ENCODE measurements around the gene HMSD. TPM values are rescaled to one million over a fixed set of nuclear protein-coding genes. Genes with fewer than 3 reads are reported as not detected.

Gene HMSD
- total and polyA plus RNA-seq, 8 donors, result 0.08 to 3.2 (median 0.33) TPM; not detected in 4

DNA sequence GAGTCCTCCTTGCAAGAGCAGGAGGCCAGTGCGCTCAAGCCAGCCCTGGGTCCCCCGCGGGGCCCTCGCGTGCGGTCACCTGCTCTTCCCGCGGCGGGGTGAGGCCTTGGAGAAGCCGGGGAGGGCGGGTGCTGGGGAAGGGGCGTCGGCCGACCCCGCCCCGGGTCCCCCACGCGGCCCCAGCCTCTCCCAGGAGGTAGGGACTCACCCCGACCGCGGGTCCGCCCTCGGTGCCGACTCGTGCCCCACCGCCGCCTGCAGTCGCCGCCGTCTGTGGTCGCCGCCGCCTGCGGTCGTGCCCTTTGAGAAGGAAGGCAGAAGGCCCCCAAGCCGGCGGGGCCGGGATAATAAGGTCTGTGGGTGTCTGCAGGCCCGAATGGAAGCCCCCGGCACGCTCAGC, 53.5 kb downstream of the HMSD start:
- no peak for ATAC-seq
- TF ChIP-seq, protein P1, sequence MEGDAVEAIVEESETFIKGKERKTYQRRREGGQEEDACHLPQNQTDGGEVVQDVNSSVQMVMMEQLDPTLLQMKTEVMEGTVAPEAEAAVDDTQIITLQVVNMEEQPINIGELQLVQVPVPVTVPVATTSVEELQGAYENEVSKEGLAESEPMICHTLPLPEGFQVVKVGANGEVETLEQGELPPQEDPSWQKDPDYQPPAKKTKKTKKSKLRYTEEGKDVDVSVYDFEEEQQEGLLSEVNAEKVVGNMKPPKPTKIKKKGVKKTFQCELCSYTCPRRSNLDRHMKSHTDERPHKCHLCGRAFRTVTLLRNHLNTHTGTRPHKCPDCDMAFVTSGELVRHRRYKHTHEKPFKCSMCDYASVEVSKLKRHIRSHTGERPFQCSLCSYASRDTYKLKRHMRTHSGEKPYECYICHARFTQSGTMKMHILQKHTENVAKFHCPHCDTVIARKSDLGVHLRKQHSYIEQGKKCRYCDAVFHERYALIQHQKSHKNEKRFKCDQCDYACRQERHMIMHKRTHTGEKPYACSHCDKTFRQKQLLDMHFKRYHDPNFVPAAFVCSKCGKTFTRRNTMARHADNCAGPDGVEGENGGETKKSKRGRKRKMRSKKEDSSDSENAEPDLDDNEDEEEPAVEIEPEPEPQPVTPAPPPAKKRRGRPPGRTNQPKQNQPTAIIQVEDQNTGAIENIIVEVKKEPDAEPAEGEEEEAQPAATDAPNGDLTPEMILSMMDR (IDR thresholded peaks at IDR 0.05), result no peak
- Histone ChIP-seq H3K27ac (no peak overlapping the region), H3K4me3 (no peak overlapping the region), H3K4me1 (peaks cover 0 to 7% (median 0%) of the 10 kb centered on the region in 3 donors), H3K9me3 (no peaks in the 10 kb centered on the region), H3K27me3 (no peaks in the 10 kb centered on the region), H3K36me3 (no peaks in the 10 kb centered on the region)
- no peak for DNase-seq
- FAIRE-seq, result no peak
- intact Hi-C loops (cut with DNase I), result no loop called here
- WGBS, 2 donors, result 53 to 56% methylated on average over 41 of the region's 41 CpGs

DNA sequence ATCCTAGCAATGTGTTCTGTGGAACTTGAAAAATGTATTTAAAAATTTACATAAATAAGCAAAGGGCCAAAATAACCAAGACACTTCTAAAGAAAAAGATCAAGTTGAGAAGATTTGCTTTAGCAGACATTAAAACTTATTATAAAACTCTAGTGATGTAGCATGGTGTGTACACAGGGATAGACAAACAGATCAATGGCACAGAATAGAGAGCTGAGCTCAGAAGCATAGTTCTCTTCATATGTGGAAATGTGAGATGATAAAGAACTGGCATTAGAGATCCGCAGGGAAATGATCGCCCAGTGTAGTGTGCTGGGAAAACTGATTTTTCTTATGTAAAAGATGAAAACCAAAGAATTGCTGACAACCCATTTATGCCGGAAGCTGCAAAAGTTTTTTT, 60.2 kb downstream of the HMSD start:
- TF ChIP-seq, protein P1 (IDR thresholded peaks at IDR 0.05), result no peak
- FAIRE-seq (no peak), ATAC-seq (no peak), DNase-seq (no peak)
- Histone ChIP-seq H3K36me3 (no peaks in the 10 kb centered on the region), H3K9me3 (no peaks in the 10 kb centered on the region), H3K27me3 (no peaks in the 10 kb centered on the region), H3K27ac (no peak overlapping the region), H3K4me3 (no peak overlapping the region), H3K4me1 (no peaks in the 10 kb centered on the region)
- intact Hi-C loops (cut with DNase I), result no loop called here
- 26 to 28% methylated on average over 3 of the region's 3 CpGs for WGBS, 2 donors

Other genes starting within 250 kb of the HMSD start
- gene SERPINB11, start 246.3 kb upstream of the HMSD start, total RNA-seq, result not detected
- gene SERPINB11, start 246.3 kb upstream of the HMSD start, polyA plus RNA-seq, result not detected
- not detected for gene SERPINB7, start 173.9 kb upstream of the HMSD start, total RNA-seq
- gene SERPINB7, start 173.9 kb upstream of the HMSD start, polyA plus RNA-seq, result not detected
- 1 to 10 TPM in 2 of 6 donors, under 1 TPM in 3, not detected in 1; 0.22 to 9.7 (median 0.40) TPM for gene SERPINB2, start 61.6 kb upstream of the HMSD start, total RNA-seq
- under 1 TPM; 0.46 to 0.52 TPM for gene SERPINB2, start 61.6 kb upstream of the HMSD start, polyA plus RNA-seq
- not detected for gene SERPINB10, start 41.3 kb upstream of the HMSD start, total RNA-seq
- gene SERPINB10, start 41.3 kb upstream of the HMSD start, polyA plus RNA-seq, result not detected
- gene SERPINB8, start 20.8 kb downstream of the HMSD start, total RNA-seq, result 10 to 100 TPM in 2 of 6 donors, 1 to 10 TPM in 4; 2.8 to 11.5 (median 4.0) TPM
- gene SERPINB8, start 20.8 kb downstream of the HMSD start, polyA plus RNA-seq, result 1 to 10 TPM; 3.1 to 5.6 TPM
- not detected for gene LINC00305, start 199.8 kb downstream of the HMSD start, total RNA-seq
- gene LINC00305, start 199.8 kb downstream of the HMSD start, polyA plus RNA-seq, result under 1 TPM; 0.09 to 0.23 TPM

Measured in pancreas (tissue), 10 donors.